PC-3 (cell line): ENCODE measurements around the gene TF. TPM values are rescaled to one million over a fixed set of nuclear protein-coding genes. Genes with fewer than 3 reads are reported as not detected.
"Not testable (repeated sequence)": the region's sequence is repeated elsewhere in the genome, so short reads cannot be mapped to it uniquely, and the experiment has no call there.

Experiments used
- ATAC-seq: fragments of 200-7000 bp; cut with Tn5 transposase; 2 replicates; pipeline ENCODE4 v1.9.1; 2020; ENCODE audit warnings: mild to moderate bottlenecking, moderate library complexity
- BruUV-seq: library from RNA; stranded (reverse); fragments of 400-500 nt; replicated peaks from 2 replicates; lab custom pipeline; 2021; lab: Mats Ljungman, UMichigan
- CTCF ChIA-PET: fragments of 300-600 bp; sonication (Branson Sonifier 250); formaldehyde crosslinking; loops from one replicate; lab custom pipeline; 2022; ENCODE audit warnings: antibody characterized with exemption; lab: Charles Lee
- POLR2A ChIA-PET: fragments of 300-600 bp; sonication (Branson Sonifier 250); formaldehyde crosslinking; loops from one replicate; lab custom pipeline; 2022; ENCODE audit warnings: antibody characterized with exemption; ENCODE audit not compliant: unreplicated experiment; lab: Charles Lee
- DNase-seq: peaks from one replicate; pipeline ENCODE4 v3.0.0-alpha.2; 2015
- H2AFZ ChIP-seq: fragments of 300-600 bp; sonication (generic); 2 replicates; pipeline ENCODE4 v1.6.0; 2016; ENCODE audit warnings: antibody characterized with exemption, low read length
- H3F3A ChIP-seq: fragments of 300-600 bp; sonication (generic); one replicate; pipeline ENCODE4 v1.6.0; 2017; ENCODE audit warnings: antibody characterized with exemption, low read length, control low read depth, mild to moderate bottlenecking; ENCODE audit not compliant: unreplicated experiment
- H3K27ac ChIP-seq: fragments of 300-600 bp; sonication (generic); 2 replicates; pipeline ENCODE4 v1.5.1; 2016; ENCODE audit warnings: mild to moderate bottlenecking, low read length
- H3K27me3 ChIP-seq: fragments of 300-600 bp; sonication (generic); 2 replicates; pipeline ENCODE4 v1.6.1; 2016; ENCODE audit warnings: low read length, mixed read lengths
- H3K36me3 ChIP-seq: fragments of 300-600 bp; sonication (generic); 2 replicates; pipeline ENCODE4 v1.6.1; 2016; ENCODE audit warnings: low read depth, mixed run types, low read length, mixed read lengths
- H3K4me1 ChIP-seq: fragments of 300-600 bp; sonication (generic); 2 replicates; pipeline ENCODE4 v1.5.1; 2016; ENCODE audit warnings: low read length; ENCODE audit not compliant: insufficient read depth
- H3K4me2 ChIP-seq: fragments of 300-600 bp; sonication (generic); 2 replicates; pipeline ENCODE4 v1.6.0; 2016; ENCODE audit warnings: low read length
- H3K4me3 ChIP-seq: fragments of 300-600 bp; sonication (generic); 2 replicates; pipeline ENCODE4 v1.5.1; 2016; ENCODE audit warnings: mild to moderate bottlenecking, low read length, mixed read lengths
- H3K79me2 ChIP-seq: fragments of 300-600 bp; sonication (generic); 2 replicates; pipeline ENCODE4 v1.6.1; 2017; ENCODE audit warnings: low read length, mixed read lengths
- H3K9ac ChIP-seq: fragments of 300-600 bp; sonication (generic); 2 replicates; pipeline ENCODE4 v1.6.0; 2016; ENCODE audit warnings: mild to moderate bottlenecking, low read length
- H3K9me2 ChIP-seq: fragments of 300-600 bp; sonication (generic); replicated peaks from 2 replicates; pipeline ENCODE4 v1.6.1; 2016; ENCODE audit warnings: mixed run types, low read length, mixed read lengths
- H3K9me3 ChIP-seq: fragments of 300-600 bp; sonication (generic); 2 replicates; pipeline ENCODE4 v1.6.1; 2016; ENCODE audit warnings: low read length, mixed read lengths
- H4K20me1 ChIP-seq: fragments of 300-600 bp; sonication (generic); 2 replicates; pipeline ENCODE4 v1.6.1; 2016; ENCODE audit warnings: low read length, mixed read lengths
- CTCF ChIP-seq: fragments of 300-600 bp; sonication (generic); conservative IDR thresholded peaks from 2 replicates; pipeline ENCODE4 v1.5.1; 2017; ENCODE audit warnings: antibody characterized with exemption, low read depth, mild to moderate bottlenecking, low read length
- EZH2 ChIP-seq: fragments of 300-600 bp; sonication (generic); IDR thresholded peaks from one replicate; pipeline ENCODE4 v1.6.1; 2017; ENCODE audit warnings: antibody characterized with exemption, mild to moderate bottlenecking, low read length; ENCODE audit not compliant: unreplicated experiment
- EZH2phosphoT487 ChIP-seq: fragments of 300-600 bp; sonication (generic); IDR thresholded peaks from 2 replicates; pipeline ENCODE4 v1.6.1; 2018; ENCODE audit warnings: mild to moderate bottlenecking, antibody characterized with exemption, low read length, borderline replicate concordance
- intact Hi-C: fragments of 100-400 bp; cut with micrococcal nuclease; formaldehyde crosslinking; loops from 2 replicates; pipeline ENCODE4 v1.9.0; 2023
- total RNA-seq: library from RNA; depleted of rRNA; stranded (reverse); fragments of >200 nt; gene quantifications from 2 replicates; pipeline ENCODE4 v1.2.3, GENCODE V29; 2014

The TF gene
- total RNA-seq, 1 experiment from 2014 or later = not detected

- ATAC-seq = no peak
These were observed 31.8 kb downstream of the TF start for GRCh38 chr3:133777807-133778568.

GRCh38 chr3:133779626-133780203, 33.5 kb downstream of the TF start:
- no peak for DNase-seq
- Histone ChIP-seq H3K79me2 (no peaks in the 10 kb centered on the region), H3K9me2 (no peaks in the 10 kb centered on the region), H2AFZ (no peak overlapping the region), H3F3A (no peaks in the 10 kb centered on the region), H3K27me3 (0 out of 2 replicates have a peak, but pooled peaks cover 8% of the 10 kb centered on the region), H3K9me3 (no peaks in the 10 kb centered on the region), H3K4me1 (no peaks in the 10 kb centered on the region), H3K36me3 (no peaks in the 10 kb centered on the region), H3K4me2 (no peak overlapping the region), H3K4me3 (no peak overlapping the region), H4K20me1 (no peaks in the 10 kb centered on the region), H3K27ac (no peak overlapping the region), H3K9ac (no peak overlapping the region)
- ChIA-PET POLR2A (no interaction called here), CTCF (no interaction called here)
- no TSS peak for BruUV-seq
- no peak for TF ChIP-seq CTCF
- no peak for TF ChIP-seq EZH2phosphoT487
- TF ChIP-seq EZH2 = no peak
- intact Hi-C loops = no loop called here
- ATAC-seq = no peak

More at GRCh38 chr3:133777807-133778568, 31.8 kb downstream of the TF start:
- TF ChIP-seq EZH2 (no peak), EZH2phosphoT487 (no peak), CTCF (no peak)
- H3K9me2 ChIP-seq = no peaks in the 10 kb centered on the region
- H2AFZ ChIP-seq = no peak overlapping the region
- H4K20me1 ChIP-seq = no peaks in the 10 kb centered on the region
- H3F3A ChIP-seq = no peaks in the 10 kb centered on the region
- DNase-seq = peak; percentile 1
- no TSS peak for BruUV-seq
- H3K27ac ChIP-seq = no peak overlapping the region
- ChIA-PET CTCF (no interaction called here), POLR2A (no interaction called here)
- no peaks in the 10 kb centered on the region for H3K9me3 ChIP-seq
- no peaks in the 10 kb centered on the region for H3K4me1 ChIP-seq
- intact Hi-C loops = no loop called here
- no peak overlapping the region for H3K4me2 ChIP-seq
- H3K9ac ChIP-seq = no peak overlapping the region
- H3K27me3 ChIP-seq = 0 out of 2 replicates have a peak, but pooled peaks cover 11% of the 10 kb centered on the region
- H3K36me3 ChIP-seq = no peaks in the 10 kb centered on the region
- no peaks in the 10 kb centered on the region for H3K79me2 ChIP-seq
- no peak overlapping the region for H3K4me3 ChIP-seq

GRCh38 chr3:133780756-133781155, 34.6 kb downstream of the TF start:
- H3F3A ChIP-seq, CTCF ChIA-PET: not testable (repeated sequence)

More at GRCh38 chr3:133780756-133781155, 34.6 kb downstream of the TF start:
- H3K4me2 ChIP-seq, ATAC-seq, H3K27me3 ChIP-seq, H3K36me3 ChIP-seq, DNase-seq, POLR2A ChIA-PET, H3K9me2 ChIP-seq, H3K9me3 ChIP-seq, H3K27ac ChIP-seq, H3K4me3 ChIP-seq, H3K9ac ChIP-seq, intact Hi-C loops, BruUV-seq, H3K79me2 ChIP-seq, H4K20me1 ChIP-seq, H3K4me1 ChIP-seq, H2AFZ ChIP-seq: not testable (repeated sequence)
